ENCODE data around the gene ZNF597.

The ZNF597 gene, protein sequence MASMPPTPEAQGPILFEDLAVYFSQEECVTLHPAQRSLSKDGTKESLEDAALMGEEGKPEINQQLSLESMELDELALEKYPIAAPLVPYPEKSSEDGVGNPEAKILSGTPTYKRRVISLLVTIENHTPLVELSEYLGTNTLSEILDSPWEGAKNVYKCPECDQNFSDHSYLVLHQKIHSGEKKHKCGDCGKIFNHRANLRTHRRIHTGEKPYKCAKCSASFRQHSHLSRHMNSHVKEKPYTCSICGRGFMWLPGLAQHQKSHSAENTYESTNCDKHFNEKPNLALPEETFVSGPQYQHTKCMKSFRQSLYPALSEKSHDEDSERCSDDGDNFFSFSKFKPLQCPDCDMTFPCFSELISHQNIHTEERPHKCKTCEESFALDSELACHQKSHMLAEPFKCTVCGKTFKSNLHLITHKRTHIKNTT

DNA sequence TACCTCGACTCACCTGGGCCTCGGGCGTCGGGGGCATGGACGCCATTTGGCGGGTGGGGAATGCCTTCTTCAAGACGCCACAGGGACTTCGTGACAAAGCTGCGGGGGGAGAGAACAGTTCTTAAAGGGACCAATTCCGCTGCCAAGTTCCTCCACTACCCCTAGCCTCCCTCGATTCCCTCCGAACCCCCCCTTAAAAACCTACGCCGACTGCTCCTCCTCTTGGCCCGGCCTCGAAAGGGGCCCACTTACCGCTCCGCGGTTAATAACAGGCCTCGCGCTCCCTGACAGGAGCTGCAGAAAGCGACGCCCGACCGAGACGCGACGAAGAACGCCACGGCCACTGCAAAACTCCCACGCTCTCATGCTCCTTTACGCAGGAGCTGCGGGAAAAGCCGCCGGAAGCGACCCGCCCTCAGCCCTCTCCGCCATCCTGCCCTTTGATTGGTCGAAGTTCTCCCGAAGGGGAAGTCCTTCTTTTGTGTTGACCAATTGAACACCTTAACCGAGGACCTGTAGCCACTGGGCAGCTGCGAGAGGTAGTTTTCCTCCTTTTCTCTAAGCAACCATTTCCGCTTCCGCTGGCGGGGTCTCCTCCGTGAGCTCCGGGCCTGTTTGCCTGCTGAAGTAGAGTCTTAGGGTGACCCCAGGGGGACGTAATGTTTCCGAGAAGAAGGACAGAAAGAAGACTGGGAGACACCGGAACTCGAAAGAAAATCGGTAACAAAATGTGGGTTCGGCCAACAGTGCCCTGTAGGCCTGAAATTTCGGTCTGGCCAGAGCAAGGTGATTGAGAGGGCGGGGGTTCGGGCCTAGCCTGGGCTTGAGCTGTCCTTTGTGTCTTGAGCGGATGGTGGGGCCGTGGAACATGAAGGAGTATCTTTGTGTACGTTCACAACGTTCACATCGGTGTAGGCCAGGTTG, at the start of gene ZNF597, which contains the start of gene NAA60:
ZNF597 (minus strand) TSS at position 397 of the 924 bp plus-strand sequence; CDS start at position 46, 351 bp downstream.
NAA60 (plus strand) TSS at position 573 of the 924 bp plus-strand sequence. CDS start 32,548 bp downstream, outside the sequence.
- peak; percentile 60 to 68 for DNase-seq

DNA sequence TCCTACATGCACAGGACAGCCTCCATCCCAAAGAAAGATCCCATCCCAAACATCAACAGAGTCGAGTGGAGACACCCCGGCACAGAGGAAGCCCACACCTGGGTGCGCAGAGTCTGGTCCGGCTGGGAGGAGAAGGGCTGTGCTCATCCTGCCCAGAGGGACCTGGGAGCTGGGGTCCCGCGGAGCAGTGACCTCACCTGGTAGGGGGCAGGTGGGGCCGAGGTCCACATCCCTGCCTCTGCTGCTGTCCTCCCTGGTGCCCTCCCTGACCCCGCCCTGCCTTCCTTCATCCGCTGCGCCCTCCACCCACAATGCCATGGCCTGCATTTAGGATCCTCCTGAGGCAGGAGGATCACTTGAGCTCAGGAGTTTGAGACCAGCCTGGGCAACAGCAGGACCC, 49.1 kb upstream of the ZNF597 start:
- no peak for DNase-seq

DNA sequence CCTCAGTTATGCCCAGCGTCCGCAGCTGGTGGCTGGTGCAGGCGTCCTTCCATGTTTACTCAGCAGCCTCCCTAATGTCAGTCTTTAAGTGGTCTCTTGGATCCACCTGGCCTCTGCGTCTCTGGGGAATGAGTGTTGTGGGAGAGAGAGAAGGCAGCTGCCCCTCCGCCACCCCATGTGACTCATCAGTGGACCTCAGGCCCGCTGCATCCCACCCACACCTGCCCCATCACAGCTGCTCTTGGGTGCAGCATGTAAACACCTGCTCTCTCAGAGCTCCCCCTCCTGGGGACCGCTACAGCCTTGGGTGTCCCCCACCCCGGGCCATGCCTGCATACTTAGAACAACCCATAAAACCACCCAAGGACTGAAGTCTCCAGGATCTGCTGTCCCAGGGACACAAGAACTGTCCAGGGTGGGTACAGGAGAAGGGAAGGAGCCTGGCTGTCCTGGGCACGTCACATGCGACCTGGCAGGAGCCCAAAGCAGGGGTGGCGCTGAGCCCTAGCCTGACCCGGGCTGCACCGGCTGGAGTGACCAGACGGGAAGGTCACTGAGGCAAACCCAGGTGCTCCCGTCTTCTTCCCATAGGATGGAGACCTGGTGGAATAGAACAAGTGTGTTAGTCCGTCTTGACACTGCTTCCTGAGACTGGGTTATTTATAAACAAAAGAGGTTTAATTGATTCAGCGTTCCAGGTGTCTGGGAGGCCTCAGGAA, 47.8 kb upstream of the ZNF597 start:
- no peak for DNase-seq

DNA sequence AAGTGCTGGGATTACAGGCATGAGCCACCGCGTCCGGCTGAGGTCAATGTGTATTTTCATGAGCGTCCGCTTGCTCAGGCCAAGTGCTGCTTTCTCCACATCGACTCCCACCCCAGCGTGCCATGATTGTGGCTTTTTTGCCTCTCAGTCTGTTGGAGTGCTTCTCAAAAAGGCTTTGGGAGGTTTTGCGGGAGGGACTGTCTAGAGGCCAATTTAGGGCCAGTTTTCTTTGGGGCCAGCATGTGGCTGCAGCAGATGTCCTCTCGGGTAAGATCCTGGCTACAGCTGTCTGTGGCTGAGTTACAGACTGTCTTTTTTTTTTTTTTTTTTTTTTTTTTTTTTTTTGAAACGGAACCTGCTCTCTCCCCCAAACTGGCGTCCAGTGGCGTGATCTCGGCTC, 45.5 kb upstream of the ZNF597 start:
- no peak for DNase-seq

DNA sequence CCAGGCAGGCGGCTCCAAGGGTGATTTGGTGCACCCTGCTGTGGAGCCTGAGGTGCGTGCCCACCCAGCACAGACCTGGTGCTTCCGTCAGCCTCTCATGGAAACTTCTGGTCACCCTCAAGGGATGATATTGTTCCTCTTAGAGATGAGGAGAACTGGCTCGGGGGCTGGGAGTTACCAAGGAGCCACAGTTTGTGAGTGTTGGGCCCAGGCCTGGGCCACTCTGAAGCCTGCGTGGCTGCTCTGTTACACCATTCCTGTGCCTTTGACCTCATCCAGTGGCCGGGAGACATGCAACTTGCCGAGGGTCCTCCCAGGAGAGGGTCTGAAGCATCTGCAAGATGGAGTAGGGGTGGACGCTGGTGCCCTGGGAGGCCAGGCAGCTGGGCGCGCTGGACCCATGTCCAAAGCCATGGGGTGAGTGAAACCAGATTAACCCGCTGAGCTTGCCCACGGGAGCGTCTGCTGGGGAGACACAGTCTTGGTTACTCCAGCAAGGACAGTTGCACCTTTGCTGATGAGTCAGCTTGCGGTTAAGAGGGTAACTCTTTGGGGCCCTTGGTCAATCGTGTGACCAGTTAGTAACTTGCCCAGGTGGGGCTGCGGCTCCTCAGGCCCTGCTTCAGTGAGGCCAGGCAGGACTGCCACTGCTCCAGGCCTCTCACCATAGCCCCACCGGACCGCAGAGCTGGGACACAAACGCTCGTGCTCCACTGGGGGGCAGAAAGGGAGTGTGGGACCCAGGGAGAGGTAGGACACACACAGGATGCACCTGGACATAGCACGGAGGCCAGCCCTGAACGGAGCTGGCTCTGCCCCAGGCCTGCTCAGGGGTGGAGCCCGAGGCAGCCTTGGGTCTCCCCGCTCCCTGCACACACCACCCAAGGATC, 44.5 kb upstream of the ZNF597 start:
- no peak for DNase-seq

DNA sequence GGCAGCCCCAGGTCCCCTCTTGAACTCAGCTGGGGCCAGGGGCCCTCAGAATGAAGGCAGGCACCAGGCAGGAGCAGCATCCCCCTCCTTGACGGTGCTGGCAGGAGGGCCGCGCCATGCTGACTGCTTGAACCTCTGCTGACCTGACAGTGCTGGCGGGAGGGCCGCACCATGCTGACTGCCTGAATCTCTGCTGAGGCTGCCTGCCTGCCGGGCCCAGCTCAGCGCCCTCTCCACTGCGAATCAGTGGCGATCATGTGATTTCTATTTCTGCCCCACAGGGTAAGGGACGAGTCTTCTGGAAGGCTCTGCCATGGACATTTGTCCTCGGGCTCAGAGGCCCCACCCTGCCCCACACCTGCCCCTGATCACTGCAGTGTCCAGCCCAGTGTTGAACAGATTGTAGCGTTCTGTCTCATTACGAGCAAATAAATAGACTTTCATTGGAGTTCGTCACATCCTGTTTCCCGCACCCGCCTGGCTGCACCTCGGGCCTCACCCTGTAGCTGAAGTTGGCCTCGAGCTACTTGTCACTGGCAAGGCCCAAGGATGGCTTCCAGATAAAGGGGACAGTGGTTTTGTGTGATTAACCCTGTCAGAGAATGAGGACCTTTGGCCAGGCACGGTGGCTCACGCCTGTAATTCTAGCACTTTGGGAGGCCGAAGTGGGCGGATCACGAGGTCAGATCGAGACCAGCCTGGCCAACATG, 43.4 kb upstream of the ZNF597 start:
- DNase-seq: no peak

DNA sequence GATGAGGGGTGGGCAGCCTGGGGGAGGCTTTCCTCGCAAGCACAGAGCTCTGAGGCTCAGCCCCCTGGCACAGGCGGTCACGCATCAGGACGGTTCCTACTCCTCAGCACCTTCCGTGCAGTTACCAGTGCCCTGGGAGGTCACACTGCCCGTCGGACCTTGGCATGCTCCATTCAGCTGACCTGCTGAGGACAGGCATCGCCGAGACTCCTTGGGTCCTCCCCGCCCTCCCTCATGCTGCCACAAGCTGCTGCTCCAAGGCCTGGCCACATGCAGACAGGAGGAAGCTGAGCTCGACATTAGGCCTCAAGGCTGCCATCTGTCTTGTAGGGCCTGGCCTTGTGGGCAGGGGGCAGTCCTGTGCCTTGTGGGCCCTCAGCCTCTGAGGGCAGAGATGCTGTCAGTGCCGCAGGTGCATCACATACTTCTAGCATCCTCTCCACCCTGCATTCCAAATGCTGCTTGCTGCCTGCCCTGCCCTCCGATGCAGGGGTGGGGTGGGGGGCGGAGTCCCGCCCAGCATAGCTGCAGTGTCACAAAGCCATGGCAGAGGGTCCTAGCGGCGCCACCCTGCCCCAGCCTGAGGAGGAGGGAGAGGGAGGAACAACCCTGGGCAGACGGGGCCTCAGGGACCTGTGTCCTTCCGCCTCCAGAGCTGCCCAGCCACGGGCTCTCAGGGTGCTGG, 42.7 kb upstream of the ZNF597 start:
- DNase-seq: no peak

DNA sequence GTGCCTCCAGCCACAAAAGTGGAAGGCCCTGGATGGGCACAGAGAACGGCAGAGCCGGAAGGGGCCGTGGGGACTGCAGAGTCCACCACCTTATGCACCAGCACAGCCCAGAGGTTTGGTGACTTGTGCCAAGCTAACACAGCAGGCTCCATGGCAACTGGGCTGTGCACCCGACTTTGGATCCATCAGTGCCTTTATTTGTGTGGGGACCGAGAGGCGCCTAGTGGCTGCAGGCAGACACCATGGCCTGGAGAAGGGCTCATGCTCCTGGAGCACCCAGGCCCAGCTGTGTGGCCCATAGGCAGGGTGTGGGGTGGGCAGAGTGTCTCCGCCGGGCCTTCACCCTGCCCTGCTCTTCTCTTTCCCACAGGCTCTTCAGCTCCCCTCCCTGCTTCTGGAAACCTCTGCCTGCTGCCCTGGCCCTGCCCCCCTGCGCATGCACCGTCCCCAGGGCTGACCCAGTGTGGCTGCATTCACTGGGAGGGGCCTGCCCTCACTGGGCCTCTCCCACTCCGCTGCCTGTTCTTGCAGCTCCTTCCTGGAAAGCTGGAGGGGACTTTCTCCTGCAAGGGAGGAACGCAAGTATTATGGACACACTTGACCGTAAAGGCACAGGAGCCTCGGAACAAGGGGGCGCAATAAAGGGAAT, 41.9 kb upstream of the ZNF597 start:
- no peak for DNase-seq

DNA sequence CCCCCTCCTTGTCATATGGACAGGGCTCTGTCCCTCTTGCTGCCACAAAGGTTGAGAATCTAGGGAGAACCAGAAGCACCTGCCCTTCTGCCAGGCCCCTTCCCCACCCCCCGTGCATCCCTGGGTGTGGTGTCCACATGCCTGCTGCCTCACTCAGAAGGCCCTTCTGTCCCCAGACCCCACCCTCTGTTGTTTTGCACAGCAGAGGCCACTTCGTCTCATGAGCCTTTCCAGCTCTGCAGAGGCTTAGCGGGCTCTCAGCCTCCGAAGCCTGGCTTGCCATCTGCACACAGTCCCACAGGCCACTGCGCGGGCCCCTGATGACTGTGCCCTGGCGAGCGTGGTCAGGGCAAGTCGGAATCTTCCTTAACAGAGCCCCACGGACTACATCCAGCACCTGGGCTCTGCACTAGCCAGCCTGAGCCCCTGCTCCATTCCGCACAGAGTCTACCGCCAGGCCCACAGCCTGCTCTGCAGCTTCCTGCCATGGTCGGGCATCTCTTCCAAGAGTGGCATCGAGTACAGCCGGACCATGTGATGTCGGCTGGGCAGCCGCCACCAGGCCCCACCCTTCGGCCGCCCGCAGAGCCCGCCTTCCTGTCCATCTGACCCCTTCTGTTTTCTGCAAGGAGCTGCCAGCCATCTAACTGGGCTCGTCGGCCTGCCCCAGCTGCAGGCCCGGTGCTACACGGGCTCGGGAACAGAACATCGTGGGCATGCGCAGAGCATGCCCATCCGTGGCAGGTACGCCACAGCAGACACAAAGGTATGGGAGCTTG, 41.2 kb upstream of the ZNF597 start:
- DNase-seq: no peak

DNA sequence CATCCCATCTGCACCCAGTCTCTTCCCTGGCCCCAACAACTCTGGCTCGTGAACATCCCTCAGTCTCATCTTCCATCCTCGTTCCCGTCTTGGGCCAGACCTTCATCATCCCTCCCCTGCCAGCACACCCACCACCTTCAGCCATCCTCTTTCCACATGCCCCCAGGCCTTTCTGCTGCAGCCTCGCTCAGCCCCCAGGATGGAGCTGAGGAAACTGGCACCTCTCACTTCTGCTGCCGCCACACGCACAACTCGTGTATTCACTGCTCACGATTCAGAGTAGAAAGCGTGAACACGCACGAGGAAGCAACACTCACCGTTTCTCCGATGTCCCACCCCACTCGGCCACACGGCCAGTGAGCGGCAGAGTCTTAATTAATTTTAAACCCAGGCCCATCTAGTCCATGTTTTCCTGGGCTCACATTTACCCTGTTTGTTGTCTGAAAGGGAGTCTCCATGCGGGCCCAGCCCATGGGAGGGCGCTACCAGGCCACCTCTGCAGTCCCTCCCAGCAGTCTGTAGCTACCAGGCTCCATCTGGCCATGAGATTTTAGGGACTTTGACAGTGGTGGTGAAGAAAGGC, 39.4 kb upstream of the ZNF597 start:
- no peak for DNase-seq

DNA sequence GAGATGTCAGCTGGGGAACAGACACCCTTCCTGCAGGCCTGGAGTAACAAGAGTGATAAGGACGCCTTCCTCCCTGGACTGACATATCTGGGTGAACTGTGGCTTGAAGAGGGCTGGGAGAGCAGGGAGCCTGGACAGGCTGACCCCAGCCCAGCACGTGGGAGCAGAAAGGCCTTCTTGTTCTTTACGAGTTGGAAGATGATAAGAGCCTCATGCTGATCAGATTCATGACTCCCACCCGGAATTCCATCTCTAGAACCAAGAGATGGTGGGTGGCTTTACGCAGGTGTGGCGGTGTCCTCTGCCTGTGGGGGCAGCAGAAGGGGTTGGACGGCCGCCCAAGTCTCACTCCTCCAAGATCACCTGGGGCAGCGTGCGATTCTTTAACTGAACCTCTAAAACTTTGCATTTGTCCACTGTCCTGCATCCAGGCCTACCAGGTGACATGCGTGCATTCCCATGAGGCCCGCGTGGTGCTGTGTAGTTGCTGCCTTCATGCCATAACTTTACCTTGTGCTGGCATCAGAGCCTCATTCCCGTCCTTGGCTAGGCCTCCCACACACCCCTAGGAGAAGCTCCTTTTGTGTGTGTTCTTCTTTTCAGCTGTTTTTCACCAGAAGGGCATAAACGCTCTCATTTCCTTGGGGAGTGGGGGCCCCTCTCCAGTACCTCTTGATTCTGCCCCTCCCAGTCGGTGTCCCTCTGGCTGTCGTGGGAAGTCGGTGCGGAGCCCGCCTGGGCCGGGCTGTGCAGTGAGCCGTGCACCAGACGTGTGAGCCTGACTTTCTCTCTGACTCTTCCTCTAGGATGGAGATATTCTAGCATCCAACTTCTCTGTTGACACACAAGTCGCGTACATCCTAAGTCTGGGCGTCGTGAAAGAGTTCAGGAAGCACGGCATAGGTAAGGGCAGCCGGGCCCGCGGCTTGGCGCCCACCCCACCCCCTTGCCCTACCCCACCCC, 38.7 kb upstream of the ZNF597 start:
- DNase-seq: no peak

DNA sequence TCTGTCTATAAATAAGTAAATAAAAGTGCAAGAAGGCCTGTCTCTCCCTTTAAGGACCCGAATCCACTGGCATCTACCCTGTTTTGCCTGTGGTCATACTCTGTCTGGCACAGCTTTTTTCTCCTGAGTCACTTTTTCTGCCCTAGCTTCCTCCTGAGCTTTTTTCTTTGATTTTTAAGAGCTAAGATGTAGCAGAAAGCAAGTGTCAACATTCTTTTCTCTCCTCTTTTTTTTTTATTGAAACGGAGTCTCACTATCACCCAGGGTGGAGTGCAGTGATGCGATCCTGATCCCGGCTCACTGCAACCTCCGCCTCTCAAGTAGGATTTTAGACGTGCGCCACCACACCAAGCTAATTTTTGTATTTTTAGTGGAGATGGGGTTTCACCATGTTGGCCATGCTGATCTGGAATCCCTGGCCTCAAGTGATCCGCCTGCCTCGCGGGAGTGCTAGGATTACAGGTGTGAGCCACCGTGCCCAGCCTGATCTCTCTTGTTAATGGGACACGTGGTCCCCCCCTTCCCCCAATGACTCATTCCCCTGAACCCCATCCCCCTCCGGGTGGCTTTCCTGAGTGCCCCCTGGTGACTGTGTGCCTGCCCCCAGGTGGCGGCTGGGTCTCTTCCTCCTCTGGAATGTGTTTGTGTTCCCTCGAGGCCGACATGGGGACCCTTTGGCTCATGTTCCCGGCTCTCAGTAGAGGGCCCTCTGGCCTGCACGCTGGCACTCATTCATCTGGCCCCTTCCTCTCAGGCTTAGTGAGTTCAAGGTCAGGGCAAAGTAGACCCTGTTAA, 37.8 kb upstream of the ZNF597 start:
- DNase-seq: no peak

DNA sequence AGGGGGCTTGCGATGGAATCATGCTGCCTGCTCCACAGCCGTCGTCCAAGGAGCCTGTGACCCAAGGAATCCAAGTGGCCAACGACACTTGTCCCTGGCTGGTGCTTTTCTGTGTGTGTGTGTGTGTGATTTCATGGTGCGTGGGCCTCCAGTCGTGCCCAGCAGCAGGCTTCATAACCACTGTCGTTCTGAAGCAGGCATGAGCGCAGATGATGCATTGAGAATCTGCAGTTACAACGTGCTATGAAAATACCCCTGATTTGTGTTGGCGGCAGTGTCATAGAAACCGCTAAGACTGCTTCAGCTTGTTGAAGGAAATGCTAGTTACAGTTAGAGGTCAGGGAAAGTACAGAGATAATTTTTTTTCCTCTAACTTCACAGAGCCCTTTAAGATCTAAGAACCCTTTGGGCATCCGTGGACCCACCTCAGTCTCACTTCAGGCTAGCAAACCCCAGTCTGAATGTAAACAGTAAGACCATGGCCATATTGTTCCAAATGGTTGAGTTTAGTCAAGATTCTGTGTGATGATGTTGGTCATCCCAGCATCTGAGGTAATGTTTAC, 36.4 kb upstream of the ZNF597 start:
- no peak for DNase-seq

DNA sequence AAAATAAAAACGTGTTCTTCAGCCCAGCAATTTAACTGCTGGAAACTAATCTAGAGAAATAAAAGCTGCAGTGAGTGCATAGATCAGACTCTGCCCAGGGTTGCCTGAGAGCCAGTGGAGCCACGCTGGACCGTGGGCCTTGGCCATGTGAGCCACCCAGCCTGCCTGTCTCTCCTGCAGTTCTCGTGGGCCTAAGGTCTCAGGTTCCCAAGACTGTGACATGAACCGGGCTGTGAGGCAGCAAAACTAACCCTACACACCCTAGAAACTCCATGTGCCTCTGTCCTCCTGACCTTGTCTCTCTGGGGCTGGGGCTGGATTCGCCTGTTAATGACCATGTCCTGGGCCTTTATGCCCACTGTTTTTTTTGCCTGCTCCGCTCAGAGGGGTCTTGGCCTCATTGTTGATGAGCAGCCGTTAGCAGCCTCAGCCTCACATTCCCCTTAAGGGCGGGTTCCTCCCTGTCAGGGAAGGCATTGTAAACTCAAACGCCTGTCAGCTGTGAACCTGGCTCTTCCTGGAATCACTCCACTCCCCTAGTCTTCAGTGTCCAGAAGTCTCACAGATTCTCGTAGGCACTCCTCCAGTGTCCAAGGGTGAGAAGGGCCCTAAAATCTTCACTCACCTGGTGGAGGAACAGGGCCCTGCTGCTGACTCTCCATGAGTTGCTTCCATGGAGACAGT, 35.1 kb upstream of the ZNF597 start:
- DNase-seq: no peak

DNA sequence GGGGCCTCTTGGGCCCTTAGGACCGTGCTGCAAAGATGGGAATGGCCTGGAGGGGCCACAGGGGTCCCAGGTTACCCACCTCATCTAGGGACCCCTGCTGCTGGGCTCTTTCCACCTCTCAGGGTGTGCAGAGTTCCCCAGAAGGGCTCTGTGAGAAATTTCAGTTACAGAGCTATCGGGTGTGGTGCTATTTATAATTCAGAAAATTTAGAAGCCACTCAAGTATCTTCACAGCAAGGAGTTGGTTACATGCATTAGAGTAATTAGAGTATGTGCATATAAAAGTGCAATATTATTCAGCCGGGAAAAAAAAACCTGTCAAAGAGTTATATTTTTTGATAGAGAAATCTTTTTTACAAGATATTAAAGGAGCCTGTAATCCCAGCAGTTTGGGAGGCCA, 33.1 kb upstream of the ZNF597 start:
- DNase-seq: no peak

Data from stimulated activated CD4-positive, alpha-beta T cell treated with anti-CD3 and anti-CD28 coated beads, Interleukin-2, amount 100 ng/mL, for 48 hours (primary cell).